ENCODE measurements around the gene CRISPLD2.

DNA sequence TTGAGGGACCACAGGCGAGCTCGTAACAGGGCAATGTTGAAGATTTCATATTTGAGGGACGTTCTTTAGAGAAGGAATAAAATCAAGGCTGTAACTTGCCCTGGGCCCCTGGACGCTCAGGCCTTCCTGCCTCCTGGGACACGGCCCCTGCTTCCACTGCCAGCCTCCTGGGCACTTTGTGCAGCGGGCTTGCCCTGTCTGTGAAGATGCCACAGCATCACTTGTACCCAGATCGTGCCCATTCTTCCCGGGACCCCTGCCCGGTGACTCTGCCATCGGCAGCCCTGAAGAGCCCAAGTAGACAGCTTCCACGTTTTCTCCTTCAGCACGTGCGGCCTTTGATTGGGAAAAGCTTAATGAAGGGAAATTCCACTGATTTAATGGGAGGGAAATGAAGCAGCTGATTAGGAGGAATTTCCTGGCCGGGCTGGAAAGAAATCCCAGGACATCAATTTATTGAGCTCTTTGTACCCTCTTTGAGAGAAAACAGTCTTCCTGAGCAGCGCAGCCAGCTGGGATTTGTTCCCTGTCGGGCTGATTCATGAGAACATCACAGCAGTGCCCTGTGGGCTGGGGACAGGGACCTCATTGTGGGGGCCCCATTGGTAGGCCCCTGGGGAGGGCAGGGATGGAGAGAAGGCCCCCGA, 71.5 kb downstream of the CRISPLD2 start:
- TF ChIP-seq EZH2phosphoT487 (IDR thresholded peaks at IDR 0.05; ENCODE audit: low read length): no peak
- TF ChIP-seq, protein P1, sequence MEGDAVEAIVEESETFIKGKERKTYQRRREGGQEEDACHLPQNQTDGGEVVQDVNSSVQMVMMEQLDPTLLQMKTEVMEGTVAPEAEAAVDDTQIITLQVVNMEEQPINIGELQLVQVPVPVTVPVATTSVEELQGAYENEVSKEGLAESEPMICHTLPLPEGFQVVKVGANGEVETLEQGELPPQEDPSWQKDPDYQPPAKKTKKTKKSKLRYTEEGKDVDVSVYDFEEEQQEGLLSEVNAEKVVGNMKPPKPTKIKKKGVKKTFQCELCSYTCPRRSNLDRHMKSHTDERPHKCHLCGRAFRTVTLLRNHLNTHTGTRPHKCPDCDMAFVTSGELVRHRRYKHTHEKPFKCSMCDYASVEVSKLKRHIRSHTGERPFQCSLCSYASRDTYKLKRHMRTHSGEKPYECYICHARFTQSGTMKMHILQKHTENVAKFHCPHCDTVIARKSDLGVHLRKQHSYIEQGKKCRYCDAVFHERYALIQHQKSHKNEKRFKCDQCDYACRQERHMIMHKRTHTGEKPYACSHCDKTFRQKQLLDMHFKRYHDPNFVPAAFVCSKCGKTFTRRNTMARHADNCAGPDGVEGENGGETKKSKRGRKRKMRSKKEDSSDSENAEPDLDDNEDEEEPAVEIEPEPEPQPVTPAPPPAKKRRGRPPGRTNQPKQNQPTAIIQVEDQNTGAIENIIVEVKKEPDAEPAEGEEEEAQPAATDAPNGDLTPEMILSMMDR (IDR thresholded peaks at IDR 0.05; ENCODE audit: low read length): no peak
